Ureter (tissue), 1 donor: Measurements from ENCODE around the gene ZNF366. TPM values are rescaled to one million over a fixed set of nuclear protein-coding genes. Genes with fewer than 3 reads are reported as not detected.

ENCODE experiments used
- DNase-seq: peaks from one replicate; pipeline ENCODE4 v3.0.0-alpha.2; 2020; ENCODE audit warnings: low spot score
- total RNA-seq: library from RNA; stranded (reverse); gene quantifications from one replicate; pipeline ENCODE4 v1.2.4, GENCODE V29; 2023
- donor health status: DM: yes; HTN: yes; CAD: no.

ZNF366 gene
- total RNA-seq, 1 donor from 2014 or later: 6.0 TPM

DNA sequence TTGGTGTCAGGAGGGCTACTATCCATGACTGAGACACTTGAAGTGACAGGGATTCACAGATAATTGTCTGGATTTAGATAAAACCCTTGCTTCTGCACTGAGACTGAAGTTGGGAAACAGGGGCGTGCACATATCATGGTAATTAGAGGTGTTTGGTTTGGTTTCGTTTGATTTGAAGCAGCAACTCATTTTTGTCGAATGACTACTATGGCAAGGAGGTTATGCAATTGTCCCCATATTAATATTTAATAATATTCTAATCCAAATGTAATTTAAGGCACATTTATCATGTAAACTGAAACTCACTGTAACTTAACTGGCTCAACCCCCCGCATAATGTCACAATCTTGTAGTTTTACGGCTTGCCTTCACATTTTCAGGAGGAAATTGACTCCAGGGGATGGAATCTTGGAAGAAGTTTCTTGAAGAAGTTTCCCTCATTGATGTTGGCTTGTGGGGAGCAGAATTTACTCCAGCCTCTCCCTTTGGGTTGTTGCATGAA is 12.5 kb downstream of the ZNF366 start:
- no peak for DNase-seq

DNA sequence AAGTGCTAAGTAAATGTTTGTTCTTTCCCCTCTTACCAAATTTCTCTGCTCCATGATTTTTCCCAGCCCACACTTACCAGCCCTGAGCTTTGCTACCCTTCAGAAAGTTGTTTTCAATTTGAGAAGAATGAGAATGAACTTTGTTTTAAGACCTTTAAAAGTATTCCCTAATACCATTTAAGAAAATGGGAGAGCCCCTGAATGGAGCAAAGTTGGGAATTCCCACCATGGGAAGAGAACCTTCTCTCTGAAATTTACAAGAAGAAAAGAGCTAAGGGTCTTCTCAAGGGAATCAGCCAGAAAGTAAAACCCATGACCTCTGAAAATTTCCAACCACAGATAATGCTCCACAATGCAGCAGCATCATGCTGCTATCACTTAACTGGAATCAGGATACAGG is 17.7 kb downstream of the ZNF366 start:
- no peak for DNase-seq

DNA sequence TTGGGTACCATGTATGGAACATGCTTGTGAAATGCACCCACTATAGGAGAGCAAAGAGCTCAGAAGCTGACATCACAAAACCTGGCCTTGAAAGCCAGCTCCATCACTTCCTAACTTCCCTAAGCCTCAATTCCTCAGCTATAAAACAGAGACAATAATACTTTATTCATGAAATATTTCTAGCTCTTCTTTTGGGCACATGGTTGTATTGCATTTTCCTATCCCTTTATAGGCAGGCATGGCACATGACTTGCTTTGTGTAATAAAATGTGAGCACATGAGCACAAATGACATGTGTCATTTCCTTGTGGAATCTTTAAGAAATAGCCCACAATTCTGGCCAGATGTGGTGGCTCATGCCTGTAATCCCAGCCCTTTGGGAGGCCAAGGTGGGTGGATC is 18.5 kb downstream of the ZNF366 start:
- DNase-seq: no peak

DNA sequence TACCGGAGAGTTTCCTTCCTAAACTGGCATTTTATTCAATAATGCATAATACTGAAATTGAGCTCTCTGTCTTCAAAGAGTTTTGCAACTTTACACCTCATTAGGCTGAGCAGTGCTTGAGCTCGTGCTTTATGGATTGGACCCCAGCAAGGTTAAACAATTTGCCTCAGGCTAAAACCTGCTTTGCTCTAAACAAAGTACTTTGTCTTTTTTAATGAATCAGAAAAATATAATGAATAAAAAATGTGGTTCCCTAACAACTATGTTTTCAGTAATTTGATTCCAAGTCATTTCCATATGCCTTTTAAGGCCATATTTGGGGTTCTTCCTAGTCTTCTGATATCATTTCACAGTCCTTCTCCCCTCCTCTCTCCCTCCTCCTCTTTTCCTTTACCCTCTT is 20.0 kb downstream of the ZNF366 start:
- DNase-seq: no peak

DNA sequence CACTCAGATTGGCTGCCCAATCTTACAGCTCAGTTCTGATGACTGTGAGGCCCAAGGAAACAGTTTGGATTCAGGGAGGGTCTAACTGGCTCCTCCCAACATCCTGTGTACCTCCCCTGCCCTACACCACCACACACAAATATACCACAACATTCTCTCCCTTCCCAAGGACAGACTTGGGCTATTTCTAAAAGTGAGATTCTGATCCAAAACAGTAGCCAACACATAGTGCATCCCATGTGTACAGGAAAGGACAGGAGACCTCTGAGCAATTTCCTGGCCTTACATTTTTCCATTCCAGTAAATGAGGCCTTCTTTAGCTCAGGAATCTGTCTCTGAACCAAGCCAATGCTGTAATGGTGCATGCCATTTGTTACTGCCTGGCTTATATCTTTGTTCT is 20.8 kb downstream of the ZNF366 start:
- DNase-seq: no peak

DNA sequence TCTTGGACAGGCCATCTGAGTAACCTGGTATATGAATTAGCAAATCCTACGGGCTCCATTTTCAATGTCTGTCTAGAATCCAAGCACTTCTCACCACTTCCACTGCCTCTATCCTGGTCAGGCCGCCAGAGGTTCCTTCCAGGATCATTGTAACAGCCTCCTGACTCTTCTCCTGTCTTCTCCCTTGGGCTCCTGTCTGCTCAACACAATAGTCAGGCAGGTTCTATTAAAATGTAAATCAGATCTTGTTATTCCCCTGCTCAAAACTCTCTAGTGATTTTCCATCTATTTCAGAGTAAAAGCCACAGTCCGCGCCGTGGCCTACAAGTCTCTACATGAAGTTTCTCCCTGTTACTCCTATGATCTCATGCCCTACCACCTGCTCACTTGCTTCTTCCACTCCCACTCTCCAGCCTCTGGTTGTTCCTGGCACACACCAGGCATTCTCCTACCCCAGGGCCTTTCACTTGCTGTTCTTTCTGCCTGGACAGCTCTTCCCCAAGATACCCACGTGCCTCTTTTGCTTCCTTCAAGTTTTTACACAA is 21.7 kb downstream of the ZNF366 start:
- DNase-seq: no peak

DNA sequence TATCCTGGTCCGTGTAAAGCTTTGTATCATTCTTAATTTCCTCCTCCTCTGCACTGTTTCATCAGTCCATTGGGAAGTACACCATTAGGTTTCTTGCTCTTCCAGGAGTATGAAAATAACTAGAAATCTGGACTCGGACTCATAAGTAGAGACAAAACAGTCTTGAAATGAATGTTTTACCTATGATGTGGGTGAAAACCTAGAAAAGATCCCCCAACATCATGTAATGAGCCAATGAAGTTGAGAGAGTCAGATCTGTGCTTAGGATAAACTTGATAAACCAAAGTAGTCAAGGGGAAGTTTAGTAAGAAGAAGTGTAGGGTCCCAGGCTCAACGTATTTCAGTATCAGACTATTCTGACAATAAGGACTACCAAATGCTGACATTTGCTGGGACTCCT is 25.2 kb downstream of the ZNF366 start:
- DNase-seq: no peak

DNA sequence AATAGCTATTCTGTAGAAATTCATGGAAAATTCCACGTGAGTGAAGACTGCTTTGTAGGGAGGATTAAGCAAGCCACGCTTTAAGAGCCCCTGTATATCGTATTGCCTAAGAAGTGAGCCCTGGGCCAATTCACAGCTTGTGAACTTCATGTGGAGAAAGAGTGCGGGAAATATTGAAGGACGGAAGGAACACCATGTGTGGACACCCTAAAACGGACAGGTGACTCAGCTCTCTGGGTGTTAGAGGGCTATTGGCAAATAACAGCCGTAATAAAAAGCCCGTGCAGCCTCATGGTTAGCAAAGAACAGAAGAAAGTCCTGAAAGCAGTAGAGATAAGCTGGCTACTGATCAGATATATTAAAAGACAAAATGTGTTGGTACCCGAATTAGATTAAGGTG is 26.4 kb downstream of the ZNF366 start:
- DNase-seq: no peak

DNA sequence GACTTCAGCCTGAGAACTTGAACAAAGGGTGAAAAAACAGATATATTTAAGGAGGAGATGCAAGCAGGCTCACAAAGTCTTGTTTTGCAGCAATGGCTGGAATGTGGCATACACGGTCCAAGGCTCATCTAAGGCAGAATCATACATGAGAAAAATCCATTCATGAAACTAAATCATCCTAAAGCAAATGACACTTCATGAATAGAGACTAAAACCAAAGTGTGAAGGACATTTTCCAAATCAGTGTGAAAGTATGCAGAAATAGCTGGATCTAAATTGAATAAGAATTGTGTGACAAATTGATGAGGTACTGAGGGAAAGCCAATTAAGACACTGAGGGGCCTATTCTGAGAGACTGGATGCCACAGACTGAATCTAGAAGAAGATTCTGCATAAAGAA is 27.3 kb downstream of the ZNF366 start:
- no peak for DNase-seq

DNA sequence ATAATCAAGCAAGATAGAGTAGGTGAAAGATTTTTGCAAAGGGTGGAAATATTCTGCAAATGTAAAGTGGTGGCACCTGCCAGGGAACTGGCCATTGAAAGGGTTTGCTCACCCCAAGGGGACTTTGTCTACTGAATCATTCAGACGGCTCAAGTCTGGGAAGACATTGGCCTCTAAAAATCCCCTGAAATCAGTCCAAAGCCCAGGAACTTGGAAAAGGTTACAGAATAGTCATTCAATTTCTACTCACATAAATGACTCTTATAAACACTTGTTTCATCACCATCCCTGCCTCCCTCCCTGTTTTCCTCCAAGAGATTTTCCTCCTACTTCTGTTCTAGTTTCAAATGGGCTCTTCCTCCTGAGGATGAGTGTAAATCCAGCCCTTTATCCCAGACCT is 28.5 kb downstream of the ZNF366 start:
- DNase-seq: no peak

DNA sequence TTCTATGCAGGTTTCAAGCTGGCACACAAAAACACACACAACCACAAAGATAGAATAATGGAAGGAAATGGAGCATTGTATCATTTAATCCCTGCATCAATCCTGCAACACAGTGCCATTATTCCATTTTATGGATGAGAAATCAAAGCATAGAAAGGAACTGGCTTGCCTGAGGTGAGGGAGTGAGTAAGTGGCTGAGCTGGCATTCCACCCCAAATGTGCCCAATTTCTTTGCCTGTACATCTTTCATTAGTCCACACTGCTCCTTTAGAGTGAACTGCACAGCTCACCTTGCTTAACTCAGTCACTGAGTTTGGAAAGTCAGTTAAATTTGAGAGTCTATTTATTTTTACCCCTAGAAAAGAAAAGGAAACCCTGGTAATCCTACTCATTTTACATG is 28.9 kb downstream of the ZNF366 start:
- no peak for DNase-seq

DNA sequence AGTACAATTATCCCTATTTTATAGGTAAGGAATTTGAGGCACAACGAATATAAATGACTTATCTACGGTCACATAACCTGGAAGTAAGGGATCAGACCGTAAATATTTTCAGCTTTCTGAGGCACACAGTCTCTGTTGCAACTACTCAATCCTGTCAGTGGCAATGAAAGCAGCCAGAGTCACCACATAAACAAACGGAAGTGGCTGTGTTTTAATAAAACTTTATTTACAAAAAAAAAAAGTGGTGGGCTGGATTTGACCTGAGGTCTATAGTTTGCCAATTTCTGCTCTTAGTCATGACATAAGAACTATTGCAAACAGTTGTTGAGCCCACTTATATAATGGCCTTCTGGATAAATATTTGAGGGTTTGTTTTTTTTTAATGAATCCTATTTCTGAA is 29.6 kb downstream of the ZNF366 start:
- DNase-seq: no peak

DNA sequence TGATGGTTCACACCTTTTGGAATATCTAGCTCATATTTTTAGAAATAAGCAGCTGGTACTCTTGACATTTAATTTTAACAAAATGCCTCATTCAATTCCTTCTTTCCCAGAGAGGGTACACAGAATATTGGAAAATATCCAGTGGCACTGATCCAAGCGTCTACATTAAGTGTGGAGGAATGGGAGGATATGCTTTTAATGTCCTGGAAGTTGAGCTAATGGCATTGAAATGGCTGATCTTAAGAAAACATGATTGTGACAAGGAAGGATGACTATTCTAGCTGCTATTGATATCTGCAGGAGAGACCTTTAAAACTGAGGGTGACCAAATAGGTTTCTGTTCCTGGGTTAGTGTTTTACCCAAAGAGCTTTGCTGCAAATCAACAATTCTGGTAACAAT is 30.0 kb downstream of the ZNF366 start:
- no peak for DNase-seq

DNA sequence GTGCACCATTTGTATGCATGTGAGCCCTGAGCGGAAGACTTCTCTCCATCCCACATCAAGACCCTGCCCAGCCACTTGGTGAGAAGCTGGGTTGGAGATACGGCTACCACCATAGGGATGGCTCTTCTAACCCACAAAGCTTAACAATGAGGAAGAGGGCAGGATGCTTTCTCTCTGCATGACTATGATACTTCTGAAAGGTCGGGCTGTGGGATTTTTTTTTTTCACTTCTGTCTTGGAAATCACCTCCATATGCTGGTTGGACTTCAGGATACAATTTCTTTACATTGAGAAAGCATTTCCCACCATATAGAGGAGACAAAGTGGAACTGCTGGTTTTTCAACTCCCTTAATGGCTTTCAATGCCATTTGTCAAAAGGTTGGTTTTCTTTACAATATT is 30.5 kb downstream of the ZNF366 start:
- no peak for DNase-seq

DNA sequence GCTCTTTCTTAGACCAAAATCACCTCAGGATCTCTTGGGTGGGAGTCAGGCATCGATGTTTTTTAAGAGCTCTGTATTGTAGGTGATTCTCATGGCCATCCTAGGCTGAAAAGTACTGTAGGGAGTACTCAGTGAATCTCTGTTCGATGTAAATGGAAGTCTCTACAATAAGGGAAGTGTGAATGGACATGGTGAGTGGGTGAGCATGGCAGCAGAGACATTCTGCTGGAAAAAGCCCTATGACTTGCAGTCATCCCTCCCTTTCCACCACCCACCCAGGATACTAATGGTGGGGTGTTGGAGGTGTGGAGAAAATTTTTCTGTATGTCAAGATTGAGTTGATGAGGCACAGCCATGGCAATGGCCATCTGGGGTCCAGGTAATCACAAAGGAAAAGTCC is 30.9 kb downstream of the ZNF366 start:
- DNase-seq: no peak

DNA sequence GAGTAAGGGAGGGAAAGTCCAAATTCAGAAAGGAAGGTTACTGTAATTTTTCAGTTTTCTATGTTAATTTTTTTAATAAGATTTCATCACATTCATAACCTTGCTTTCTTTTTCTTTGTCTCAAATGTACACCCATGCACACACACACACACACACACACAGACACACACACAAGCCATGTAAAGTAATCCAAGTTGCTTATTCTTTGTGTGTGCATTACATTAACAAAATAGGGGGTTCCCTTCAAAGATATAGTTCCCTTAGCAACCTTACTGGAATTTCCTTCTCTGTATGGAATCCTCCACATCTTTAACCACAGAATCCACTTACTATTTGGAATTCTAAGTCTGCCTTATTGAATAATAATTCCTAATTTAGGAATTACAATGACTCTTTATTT is 32.7 kb downstream of the ZNF366 start:
- no peak for DNase-seq

DNA sequence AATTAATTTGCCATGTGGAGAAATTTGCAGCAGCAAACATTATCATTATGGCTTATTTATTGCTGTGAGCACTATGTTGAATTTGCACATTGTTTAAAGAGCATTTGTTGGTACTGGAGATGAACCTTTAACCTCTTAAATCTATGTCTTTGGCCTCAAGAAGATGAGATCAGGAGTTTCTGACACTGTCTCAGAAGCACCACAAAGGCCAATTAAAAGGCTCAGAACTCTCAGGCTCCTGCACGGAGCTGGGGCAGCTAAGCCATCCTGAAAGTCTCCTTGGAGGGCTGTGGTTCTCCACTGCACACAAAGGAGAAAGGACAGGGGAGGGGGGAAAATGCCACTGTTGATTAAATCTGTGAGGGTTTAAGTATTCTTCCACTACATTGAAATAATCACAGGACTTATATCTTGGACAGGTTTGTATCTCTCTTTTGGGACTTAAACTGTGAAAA is 33.1 kb downstream of the ZNF366 start:
- no peak for DNase-seq

DNA sequence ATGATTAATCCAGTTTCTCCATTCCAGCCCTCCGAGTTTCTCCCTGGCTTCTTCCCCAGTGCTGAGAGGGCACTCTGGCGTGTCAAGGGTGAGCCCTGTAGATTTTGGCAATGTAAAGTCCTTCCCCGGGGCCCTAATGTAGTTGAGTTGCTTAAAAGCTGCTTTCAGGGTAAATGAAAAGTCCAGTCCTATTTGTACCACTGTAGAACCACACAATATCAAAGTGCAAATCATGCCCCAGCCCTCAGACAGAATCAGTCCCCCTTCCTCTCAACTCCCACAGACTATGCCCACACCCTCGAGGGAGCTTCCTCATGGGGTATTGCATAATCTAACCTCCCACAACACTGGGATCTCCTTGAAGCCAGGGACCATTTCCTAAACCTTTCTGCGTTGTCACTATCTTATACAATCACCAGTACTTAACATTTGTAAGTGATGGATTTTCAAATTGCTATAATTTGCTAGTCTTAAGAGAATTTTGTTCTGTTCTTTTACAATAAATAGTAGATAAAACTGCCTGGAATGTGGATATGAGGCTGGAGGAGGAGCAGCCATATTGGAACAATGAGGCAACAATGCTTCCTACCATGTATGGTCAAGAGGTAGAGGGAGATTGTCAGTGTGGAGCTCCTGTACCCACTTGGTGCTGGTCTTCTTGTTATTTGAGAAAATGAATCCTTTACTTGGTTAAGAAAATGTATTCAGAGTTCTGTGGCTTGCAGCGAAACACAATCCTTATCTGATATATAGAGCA is 34.4 kb downstream of the ZNF366 start:
- no peak for DNase-seq

DNA sequence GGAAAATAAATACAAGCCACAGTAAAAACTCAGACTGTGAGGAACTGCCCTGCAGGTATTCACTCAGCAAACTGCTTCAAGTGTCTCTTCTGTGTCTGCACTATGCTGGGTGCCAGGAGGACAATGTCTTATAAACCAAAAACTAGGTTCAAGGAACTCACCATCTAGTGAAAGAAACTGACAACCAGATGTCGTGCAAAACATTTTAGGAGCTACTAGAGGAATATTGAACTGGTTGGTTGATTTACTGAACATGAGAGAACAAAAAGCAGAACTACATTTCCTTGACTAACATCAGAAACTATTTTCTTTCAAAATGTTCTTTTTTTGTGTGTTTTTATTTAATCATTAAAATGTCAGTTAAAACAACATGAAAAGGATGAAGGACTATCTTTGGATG is 35.2 kb downstream of the ZNF366 start:
- no peak for DNase-seq

DNA sequence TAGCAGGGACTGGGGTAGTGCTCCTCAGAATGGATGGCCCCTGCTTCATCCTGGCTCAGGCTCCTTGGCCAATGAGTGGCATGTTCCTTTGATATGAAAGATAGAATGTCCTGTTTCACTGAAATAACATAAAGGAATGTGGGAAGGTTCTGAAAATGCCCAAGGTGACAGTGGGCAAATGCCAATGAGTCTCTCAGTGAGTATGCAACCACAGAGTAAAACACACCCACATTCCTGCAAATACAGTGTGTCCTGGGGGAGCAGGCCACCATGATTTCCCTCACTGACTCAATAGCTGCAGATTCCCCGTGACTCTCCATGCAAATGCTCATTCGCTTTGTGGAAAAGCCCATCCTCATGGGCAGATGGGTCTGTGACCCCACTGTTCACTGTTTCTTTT is 36.4 kb downstream of the ZNF366 start:
- DNase-seq: no peak

DNA sequence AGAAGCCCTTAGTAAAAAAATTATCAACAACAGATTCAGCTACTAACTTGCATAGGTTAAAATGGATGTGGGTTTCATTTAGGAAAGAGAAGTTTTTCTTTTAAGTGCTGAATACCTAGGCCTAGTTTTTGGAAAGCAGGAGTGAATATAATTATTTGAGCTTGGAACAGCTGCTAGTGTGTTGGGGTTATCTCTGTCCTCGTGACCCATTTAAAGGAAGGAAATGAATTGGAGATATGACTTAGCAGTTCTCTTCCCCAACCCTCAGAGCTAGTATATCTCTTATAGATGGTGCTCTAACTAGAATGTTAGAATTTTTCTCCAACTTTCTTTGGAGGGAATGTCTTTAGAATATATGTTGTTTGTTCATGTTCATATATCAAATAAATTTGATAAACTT is 38.6 kb downstream of the ZNF366 start:
- no peak for DNase-seq

DNA sequence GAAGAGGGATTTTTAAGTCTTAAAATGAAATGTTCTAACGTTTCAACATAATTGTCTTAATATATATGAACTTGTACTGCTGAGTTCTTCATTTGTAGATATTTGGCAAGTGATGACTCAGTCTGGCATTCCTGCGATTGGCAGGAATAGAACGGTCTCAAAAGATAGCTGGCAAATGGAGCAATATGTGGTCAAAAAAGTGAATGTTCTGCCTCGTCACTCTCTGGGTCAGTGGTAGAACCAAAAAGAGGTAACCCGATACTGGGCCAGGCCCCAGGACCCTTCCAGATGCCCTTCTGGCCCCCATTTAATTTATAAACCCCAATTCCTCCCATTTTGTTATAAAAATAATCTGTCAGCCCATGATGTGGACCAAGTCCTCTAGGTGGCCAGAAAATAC is 39.2 kb downstream of the ZNF366 start:
- DNase-seq: no peak

DNA sequence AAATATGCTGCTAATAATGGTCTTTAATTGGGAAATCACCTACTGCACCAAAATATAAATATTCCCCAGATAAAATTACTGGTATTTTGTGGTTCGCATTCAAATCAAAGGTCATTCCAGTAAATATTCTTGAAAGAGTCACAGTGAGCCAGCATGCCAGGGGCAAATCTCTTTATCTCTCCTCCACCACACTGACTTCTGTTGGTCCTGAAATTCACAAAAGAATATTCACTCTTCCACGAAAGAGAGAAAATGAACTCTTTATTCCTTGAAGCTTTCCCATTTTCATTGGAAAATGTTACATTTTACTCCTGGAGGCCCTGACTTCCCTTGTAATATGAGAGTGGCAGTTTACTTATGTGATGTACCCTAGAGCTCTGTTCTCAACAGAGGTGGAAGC is 39.7 kb downstream of the ZNF366 start:
- DNase-seq: no peak
